Ovary (tissue), 3 donors: Measurements from ENCODE around the gene AICDA.

Experiments used
- POLR2A ChIP-seq: fragments of 450-650 bp; IDR thresholded peaks from one replicate; pipeline ENCODE4 v1.6.1; 2017; ENCODE audit warnings: antibody characterized with exemption, mild to moderate bottlenecking, moderate library complexity
- TF ChIP-seq, protein P1 (sequence below), 3 donors: fragments of 450-650 bp in 2 of 3; fragments of 200-600 bp in 1 of 3; IDR thresholded peaks; one replicate each; pipeline versions ENCODE4 v1.5.1 to v1.8.0; 2016 to 2022; ENCODE audit warnings: antibody characterized with exemption in 3 of 3, mild to moderate bottlenecking in 1 of 3
- donor health status: DM: no; HTN: no; CAD: no.

DNA sequence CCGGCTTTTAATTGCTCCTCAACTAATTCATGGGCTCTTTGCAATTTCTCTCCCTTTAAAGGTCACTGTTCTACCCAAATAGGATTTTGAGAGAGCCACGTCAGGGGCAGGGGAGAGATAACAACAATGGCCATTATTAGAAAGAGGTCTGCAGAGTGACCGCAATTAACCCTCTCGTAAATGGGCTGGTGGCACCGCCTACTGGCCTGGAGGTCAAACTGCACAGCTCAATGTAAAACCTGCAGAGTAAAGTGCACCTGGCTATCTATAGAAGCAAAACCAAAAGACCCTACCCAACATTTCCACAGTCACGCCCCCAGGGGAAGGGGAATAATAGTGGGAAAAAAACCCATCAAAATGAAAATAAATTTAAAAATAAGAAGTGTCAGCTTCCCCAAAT, 50.3 kb downstream of the AICDA start:
- TF ChIP-seq, protein P1, sequence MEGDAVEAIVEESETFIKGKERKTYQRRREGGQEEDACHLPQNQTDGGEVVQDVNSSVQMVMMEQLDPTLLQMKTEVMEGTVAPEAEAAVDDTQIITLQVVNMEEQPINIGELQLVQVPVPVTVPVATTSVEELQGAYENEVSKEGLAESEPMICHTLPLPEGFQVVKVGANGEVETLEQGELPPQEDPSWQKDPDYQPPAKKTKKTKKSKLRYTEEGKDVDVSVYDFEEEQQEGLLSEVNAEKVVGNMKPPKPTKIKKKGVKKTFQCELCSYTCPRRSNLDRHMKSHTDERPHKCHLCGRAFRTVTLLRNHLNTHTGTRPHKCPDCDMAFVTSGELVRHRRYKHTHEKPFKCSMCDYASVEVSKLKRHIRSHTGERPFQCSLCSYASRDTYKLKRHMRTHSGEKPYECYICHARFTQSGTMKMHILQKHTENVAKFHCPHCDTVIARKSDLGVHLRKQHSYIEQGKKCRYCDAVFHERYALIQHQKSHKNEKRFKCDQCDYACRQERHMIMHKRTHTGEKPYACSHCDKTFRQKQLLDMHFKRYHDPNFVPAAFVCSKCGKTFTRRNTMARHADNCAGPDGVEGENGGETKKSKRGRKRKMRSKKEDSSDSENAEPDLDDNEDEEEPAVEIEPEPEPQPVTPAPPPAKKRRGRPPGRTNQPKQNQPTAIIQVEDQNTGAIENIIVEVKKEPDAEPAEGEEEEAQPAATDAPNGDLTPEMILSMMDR (IDR thresholded peaks at IDR 0.05): no peak
- no peak for TF ChIP-seq POLR2A
